ENCODE data around the gene IFNW1.

DNA sequence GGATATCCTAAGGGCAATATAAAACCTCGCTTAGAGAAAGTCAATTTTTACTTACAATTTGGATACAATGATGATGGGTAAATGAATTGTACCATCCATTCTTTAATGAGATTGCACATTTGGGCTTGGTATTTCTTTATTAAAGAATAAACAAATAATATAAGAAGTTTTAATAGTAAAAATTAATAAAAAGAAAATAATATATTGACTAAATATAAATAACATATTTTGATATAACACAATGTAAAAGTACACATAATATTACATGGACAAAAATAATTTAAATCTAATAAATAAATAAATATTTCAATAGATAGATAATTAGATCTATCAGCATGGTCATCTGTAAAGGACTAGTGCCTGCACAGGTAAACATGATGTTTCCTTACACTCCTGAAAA lies 23.9 kb upstream of the IFNW1 start:
- TF ChIP-seq, protein P1, sequence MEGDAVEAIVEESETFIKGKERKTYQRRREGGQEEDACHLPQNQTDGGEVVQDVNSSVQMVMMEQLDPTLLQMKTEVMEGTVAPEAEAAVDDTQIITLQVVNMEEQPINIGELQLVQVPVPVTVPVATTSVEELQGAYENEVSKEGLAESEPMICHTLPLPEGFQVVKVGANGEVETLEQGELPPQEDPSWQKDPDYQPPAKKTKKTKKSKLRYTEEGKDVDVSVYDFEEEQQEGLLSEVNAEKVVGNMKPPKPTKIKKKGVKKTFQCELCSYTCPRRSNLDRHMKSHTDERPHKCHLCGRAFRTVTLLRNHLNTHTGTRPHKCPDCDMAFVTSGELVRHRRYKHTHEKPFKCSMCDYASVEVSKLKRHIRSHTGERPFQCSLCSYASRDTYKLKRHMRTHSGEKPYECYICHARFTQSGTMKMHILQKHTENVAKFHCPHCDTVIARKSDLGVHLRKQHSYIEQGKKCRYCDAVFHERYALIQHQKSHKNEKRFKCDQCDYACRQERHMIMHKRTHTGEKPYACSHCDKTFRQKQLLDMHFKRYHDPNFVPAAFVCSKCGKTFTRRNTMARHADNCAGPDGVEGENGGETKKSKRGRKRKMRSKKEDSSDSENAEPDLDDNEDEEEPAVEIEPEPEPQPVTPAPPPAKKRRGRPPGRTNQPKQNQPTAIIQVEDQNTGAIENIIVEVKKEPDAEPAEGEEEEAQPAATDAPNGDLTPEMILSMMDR (IDR thresholded peaks at IDR 0.05) = no peak
- no peak for TF ChIP-seq POLR2A (IDR thresholded peaks at IDR 0.05)

Measured in lower leg skin (tissue), 3 donors.